GM21526 (cell line): ENCODE measurements around the gene SNX5.

Experiments used
- ATAC-seq: cut with Tn5 transposase; IDR thresholded peaks from one replicate; pipeline ENCODE4 v1.9.1; 2021; ENCODE audit warnings: moderate library complexity; ENCODE audit not compliant: unreplicated experiment, low FRiP score

The SNX5 gene

GRCh38 chr20:17968366-17969277 lies at the start of gene SNX5, which contains the start of gene MGME1:
Gene SNX5 (minus strand): TSS chr20:17968794. CDS start chr20:17968425, 369 bp downstream.
Gene MGME1 (plus strand): TSS chr20:17969018. CDS start chr20:17969860, 842 bp downstream.
- peak; percentile 73 for ATAC-seq

- ATAC-seq: no peak
Measured at GRCh38 chr20:18018100-18018499, 49.5 kb upstream of the SNX5 start.

DNA sequence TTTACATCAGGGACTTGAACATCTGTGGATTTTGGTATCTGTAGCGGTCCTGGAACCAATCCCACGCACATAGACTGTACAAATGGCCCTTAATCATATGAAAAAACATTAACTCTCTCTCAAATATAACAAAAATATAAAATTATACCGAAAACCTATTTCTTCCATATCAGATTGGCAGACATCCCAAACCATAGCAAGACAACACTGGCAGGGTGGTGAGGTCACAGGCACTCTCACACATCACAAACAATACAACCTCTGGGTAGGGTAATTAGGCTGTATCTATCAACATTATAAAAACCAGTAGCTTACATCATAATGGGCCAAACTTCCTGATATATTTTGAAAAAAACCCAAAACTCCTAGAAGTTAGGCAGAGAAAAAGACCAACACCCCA lies 48.2 kb upstream of the SNX5 start:
- no peak for ATAC-seq

- no peak for ATAC-seq
Measured at GRCh38 chr20:18014411-18014810, 45.8 kb upstream of the SNX5 start.

DNA sequence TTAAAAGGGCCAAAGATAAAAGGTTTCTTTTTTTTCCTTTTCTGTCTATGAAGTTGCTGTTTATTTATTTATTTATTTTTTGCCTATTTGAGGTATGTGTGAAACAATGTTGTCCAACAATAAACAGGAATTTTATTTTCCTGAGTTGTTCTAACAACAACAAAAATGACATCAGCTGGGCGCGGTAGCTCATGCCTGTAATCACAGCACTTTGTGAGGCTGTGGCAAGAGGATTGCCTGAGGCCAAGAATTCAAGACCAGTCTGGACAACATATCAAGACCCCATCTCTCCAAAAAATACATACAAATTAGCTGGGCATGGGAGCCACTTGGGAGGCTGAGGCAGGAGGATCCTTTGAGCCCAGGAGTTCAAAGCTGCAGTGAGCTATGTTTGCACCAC lies 44.3 kb upstream of the SNX5 start:
- no peak for ATAC-seq

- ATAC-seq: no peak
Measured at GRCh38 chr20:18011951-18012645, 43.5 kb upstream of the SNX5 start.

DNA sequence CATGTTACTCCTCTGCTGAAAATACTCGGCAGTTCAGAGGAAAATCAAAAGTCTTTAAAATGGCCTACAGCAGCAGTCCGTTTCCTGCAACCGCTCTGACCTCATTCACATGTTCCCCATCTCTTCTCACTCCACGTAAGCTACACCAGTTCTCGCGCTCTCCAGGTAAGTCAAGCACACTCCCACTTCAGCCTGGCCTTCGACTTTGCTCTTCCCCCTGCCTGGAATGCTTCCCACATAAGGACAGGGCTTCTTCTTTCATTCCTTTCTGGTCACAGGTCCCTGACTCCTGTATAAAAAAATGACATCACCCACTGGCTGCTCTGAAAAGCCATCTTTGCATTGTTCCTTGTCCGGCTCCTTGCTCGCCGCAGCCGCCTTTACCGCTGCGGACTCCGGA lies 42.9 kb upstream of the SNX5 start:
- no peak for ATAC-seq

- ATAC-seq: no peak
Measured at GRCh38 chr20:18009116-18009515, 40.5 kb upstream of the SNX5 start.

GRCh38 chr20:18007534-18008292 lies 39.1 kb upstream of the SNX5 start:
- no peak for ATAC-seq

DNA sequence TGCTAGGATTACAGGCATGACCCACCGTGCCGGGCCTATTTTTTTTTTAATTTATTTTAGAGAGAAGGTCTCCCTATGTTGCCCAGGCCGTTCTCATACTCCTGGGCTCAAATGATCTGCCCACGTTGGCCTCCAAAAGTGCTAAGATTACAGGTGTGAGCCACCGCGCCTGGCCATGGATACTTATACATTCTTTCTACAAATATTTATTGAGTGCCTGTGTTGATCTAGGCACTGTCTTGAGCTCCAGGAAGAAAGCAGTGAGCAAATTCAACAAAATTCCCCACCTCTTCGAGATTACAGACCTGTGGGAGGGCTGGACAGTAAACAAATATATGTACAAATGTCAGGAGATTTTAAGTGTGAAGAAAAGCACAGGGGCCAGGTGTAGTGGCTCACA lies 38.1 kb upstream of the SNX5 start:
- no peak for ATAC-seq

GRCh38 chr20:18005990-18006364 lies 37.4 kb upstream of the SNX5 start:
- no peak for ATAC-seq

DNA sequence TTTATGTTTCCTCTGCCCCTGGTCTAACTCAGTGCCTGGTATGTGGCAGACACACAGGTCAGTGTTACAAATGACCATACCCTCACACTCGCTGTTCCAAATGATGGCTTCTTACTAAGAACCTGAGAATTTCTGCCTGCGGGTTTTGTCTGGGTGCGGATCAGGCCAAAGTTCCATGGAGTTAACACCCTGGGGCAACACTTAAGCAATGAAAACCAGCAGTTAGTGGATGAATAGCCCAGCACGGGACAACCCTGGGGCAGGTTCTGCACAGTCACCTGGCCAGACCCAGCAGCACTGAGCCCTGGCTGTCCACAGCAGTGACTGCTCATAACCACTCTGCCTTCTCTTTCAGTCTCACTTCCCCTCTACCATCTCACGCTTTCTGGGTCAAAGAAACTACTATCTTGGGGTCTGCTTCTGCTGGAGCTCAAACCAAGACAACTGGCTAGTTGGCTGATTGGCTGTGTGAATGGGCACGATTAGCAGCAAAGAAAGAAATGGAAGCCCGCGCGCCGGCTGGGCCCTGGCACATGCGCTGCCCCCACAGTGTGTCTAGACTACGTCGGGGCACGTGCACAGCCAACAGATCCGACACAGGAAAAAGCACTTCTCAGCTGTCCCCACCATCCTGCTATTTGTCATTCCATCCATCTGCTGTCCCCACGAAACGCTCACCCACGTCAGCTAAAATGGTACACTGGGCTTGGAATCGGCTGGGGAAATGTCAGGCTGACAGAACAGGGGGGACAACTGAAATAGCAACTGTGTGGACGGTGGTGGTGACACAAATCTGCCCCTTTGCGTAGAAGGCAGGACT lies 36.8 kb upstream of the SNX5 start:
- peak; percentile 92 for ATAC-seq

DNA sequence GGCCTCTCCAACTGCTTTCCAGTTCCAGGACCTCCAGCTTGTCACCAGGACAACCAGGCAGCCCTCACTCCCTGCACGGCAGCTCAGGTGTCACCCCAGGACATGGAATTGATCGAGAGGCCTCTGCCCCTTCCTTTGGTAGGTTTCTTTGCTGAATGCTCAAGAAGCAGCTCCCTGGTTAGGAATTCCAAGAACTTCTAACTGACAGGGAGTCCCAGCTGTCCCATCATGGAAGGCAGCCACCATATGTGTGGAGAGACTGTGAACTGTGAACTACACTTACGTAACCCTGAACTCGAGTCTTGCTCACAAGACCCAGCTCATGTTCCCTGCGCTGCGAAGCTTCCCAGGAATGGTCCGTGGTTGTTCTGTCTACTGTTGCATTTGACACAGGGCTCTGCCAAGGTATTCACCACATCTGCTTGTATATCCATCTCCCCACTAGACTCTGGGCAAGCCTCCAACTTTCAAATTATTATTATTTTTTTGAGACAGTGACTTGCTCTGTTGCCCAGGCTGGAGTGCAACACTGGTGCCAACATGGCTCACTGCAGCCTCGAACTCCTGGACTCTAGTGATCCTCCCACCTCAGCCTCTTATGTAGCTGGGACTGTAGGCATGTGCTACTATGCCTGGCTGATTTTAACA lies 35.9 kb upstream of the SNX5 start:
- no peak for ATAC-seq

DNA sequence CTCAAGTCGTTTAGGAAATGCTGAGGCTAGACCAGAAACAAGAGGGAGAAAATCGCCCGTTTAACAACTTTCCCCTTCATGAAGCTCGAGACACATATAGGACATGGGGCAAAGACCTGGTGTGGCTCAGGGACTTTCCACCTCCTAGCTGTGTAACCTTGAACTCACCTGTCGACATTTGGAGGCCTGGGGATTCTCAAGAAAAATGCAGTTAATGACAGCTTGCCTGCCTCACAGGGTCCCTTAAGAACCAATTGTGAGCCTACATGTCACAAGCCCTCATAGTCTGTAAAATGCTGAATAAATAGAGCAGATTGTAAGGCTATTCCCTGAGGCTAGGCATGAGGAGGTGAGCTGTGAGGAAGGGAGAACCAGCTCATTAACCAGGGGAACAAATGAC lies 35.3 kb upstream of the SNX5 start:
- peak; percentile 39 for ATAC-seq

GRCh38 chr20:18001131-18001921 lies 32.7 kb upstream of the SNX5 start:
- no peak for ATAC-seq

DNA sequence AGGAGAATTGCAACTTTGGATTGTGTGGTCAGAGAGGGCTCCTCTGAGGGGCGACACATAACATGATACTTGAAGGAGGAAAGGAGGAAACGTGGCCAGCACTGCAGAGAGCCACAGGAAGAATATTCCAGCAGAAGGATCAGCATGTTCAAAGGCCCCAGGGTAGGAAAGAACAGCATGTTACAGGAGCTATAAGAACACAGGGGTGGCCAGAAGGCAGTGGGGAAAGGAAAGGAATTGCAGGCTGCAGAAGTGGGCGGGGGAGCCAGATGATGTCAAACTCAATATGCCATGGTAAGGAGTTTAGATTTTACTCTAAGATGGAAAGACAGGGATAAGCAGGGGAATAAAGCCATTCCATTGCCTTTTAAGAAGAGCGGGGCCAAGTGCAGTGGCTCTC lies 31.0 kb upstream of the SNX5 start:
- no peak for ATAC-seq

GRCh38 chr20:17998446-17998845 lies 29.9 kb upstream of the SNX5 start:
- no peak for ATAC-seq

DNA sequence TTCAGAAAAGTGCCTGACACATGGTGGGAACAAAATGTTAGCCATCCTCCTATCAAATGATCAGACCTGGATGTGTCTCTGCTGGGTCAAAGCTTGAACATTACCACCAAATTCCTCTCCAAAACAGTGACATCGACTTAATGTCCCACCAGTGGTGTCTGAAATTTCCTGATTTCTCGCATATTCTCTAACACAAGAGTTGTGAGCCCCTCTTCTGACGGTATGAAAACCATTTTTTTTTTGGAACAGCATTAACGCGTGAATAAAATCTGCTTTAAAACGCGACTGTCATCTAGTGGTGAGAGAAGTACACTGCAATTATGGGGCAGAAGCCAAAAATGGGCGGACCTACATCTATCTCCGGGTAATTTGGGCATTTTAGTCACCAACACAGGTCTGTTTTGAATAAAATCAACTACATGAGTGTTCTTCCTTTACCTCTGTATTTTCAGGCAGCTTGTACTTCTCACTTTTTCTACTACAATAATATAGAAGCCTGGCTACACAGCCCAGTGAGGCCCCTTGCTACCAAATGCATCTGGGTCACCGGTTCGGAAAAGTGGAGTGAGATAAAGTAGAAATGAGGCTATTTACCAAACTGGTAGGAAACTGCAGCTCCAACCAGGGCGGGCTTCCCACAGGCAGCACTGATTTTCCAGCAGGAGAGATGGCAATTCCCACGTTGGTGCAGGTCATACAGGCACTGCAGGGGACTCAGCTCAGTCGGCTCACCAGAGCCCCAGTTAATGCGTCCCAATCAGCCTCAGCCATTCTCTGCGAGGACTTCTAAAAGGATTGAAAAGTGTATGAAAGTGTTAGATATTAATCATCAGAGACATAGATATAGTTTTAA lies 27.6 kb upstream of the SNX5 start:
- ATAC-seq: peak; percentile 52
